Esophagus squamous epithelium (tissue), 5 donors: ENCODE results near the gene DMAP1. TPM values are rescaled to one million over a fixed set of nuclear protein-coding genes. Genes with fewer than 3 reads are reported as not detected.

Experiments
- DNase-seq: peaks from one replicate; lab custom pipeline; 2025; lab: John Stamatoyannopoulos, UW
- H3K27ac ChIP-seq, 4 donors: fragments of 200-600 bp; sonication (generic); one replicate each; pipeline ENCODE4 v1.5.1; 2016 to 2019; ENCODE audit warnings: mild to moderate bottlenecking in 1 of 4
- H3K27me3 ChIP-seq, 4 donors: fragments of 200-600 bp; sonication (generic); 1 replicate in 3 of 4; 2 replicates in 1 of 4; pipeline versions ENCODE4 v1.5.1 to v1.6.0; 2017 to 2021; ENCODE audit warnings: antibody characterized with exemption in 1 of 4
- H3K36me3 ChIP-seq, 3 donors: fragments of 200-600 bp; sonication (generic); one replicate each; pipeline ENCODE4 v1.5.1; 2016 to 2019
- H3K4me1 ChIP-seq, 3 donors: fragments of 200-600 bp; sonication (generic); one replicate each; pipeline ENCODE4 v1.5.1; 2017 to 2019
- H3K4me3 ChIP-seq, 4 donors: fragments of 200-600 bp; sonication (generic); 1 replicate in 3 of 4; 2 replicates in 1 of 4; pipeline ENCODE4 v1.5.1; 2016 to 2019; ENCODE audit warnings: mild to moderate bottlenecking in 2 of 4, moderate library complexity in 1 of 4
- H3K9me3 ChIP-seq, 3 donors: fragments of 200-600 bp; sonication (generic); one replicate each; pipeline ENCODE4 v1.5.1; 2016 to 2019
- CTCF ChIP-seq, 6 experiments: fragments of 450-650 bp in 4 of 6; fragments of 200-600 bp in 2 of 6; sonication (generic) in 2 of 6; IDR thresholded peaks; one replicate each; pipeline ENCODE4 v1.5.1; 2016 to 2019; ENCODE audit warnings: antibody characterized with exemption in 6 of 6, mild to moderate bottlenecking in 4 of 6, moderate library complexity in 4 of 6
- POLR2A ChIP-seq, 4 donors: fragments of 450-650 bp; IDR thresholded peaks; one replicate each; pipeline ENCODE4 v1.6.1; 2017; ENCODE audit warnings: antibody characterized with exemption in 4 of 4, mild to moderate bottlenecking in 4 of 4, moderate library complexity in 3 of 4
- WGBS, 2 donors: methylation state at CpG; one replicate each; pipeline ENCODE4 v1.1.5; 2018; 5-methylcytosine and 5-hydroxymethylcytosine counted together
- intact Hi-C: fragments of 100-400 bp; cut with DNase I; formaldehyde crosslinking; loops from one replicate; pipeline ENCODE4 v1.15.0; 2022
- small RNA-seq, 4 donors: library from RNA; depleted of rRNA; stranded (forward); fragments of <200 nt; gene quantifications; one replicate each; pipeline ENCODE3, GENCODE V24; 2016
- total RNA-seq, 4 donors: library from RNA; depleted of rRNA; stranded (reverse); fragments of >200 nt; gene quantifications; one replicate each; pipeline ENCODE4 v1.1.0, GENCODE V29; 2016
- donor health status: DM: yes; HTN: yes; CAD: no.

Gene DMAP1
- total RNA-seq, 4 donors from 2014 or later: 19.2 to 45.2 (median 22.0) TPM

DNA sequence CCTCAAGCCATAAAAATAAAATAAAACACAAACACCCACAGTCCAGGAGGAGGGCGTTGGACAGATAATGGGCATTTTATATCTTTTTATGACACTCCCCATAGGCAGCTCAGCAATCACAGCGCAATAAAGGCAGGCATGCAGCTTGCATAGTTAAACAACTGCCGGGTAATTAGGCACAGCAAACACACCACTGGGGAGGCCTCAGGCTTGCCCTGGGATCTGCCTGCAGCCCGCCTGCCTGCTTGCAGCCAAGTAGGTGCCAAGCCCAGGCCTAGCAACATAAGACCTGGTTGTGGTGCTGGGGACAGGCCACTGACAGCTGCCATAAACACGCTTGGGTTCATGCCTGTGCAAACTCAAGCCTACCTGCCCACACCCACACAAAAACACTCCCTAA lies 54.2 kb downstream of the DMAP1 start:
- Histone ChIP-seq H3K27ac (no peak overlapping the region), H3K4me1 (peaks cover under 1 to 12% (median 5%) of the 10 kb centered on the region in 3 donors), H3K36me3 (no peaks in the 10 kb centered on the region), H3K27me3 (no peaks in the 10 kb centered on the region), H3K4me3 (no peak overlapping the region), H3K9me3 (no peaks in the 10 kb centered on the region)
- no peak for DNase-seq
- intact Hi-C loops: no loop called here
- TF ChIP-seq POLR2A (IDR thresholded peaks at IDR 0.05) (no peak), CTCF (IDR thresholded peaks at IDR 0.05) (no peak)
- WGBS, 2 donors: 79 to 86% methylated on average over 1 to 4 of the region's 5 CpGs

GRCh38 chr1:44268054-44268453 lies 54.8 kb downstream of the DMAP1 start:
- TF ChIP-seq POLR2A (IDR thresholded peaks at IDR 0.05) (no peak), CTCF (IDR thresholded peaks at IDR 0.05) (no peak)
- 89 to 100% methylated on average over 1 of the region's 1 CpG for WGBS, 2 donors
- no peak overlapping the region for H3K27ac ChIP-seq
- H3K4me3 ChIP-seq: no peak overlapping the region
- H3K4me1 ChIP-seq: peaks cover 0 to 6% (median 5%) of the 10 kb centered on the region in 3 donors
- H3K9me3 ChIP-seq: no peaks in the 10 kb centered on the region
- H3K27me3 ChIP-seq: no peaks in the 10 kb centered on the region
- H3K36me3 ChIP-seq: no peaks in the 10 kb centered on the region
- DNase-seq: no peak
- intact Hi-C loops: no loop called here

Small RNA genes within 50 kb of the gene (small RNA-seq; reads per million reads assigned to genes)
- gene AL035417.1: 0 reads per million in 4 donors

Other genes starting within 250 kb of the DMAP1 start
- gene DPH2, start 243.5 kb upstream of the DMAP1 start, total RNA-seq: 10 to 100 TPM; 14.0 to 34.6 (median 27.7) TPM
- gene ATP6V0B, start 238.5 kb upstream of the DMAP1 start, total RNA-seq: 100 to 1,000 TPM in 3 of 4 donors, 10 to 100 TPM in 1; 70.1 to 169 (median 135) TPM
- gene B4GALT2, start 234.3 kb upstream of the DMAP1 start, total RNA-seq: 10 to 100 TPM; 38.9 to 59.3 (median 48.3) TPM
- gene CCDC24, start 221.9 kb upstream of the DMAP1 start, total RNA-seq: 1 to 10 TPM; 3.0 to 7.3 (median 4.7) TPM
- 10 to 100 TPM; 10.4 to 40.0 (median 23.2) TPM for gene SLC6A9, start 182.0 kb upstream of the DMAP1 start, total RNA-seq
- under 1 TPM in 1 of 4 donors, not detected in 3; 0.19 TPM for gene KLF17, start 94.7 kb upstream of the DMAP1 start, total RNA-seq
- not detected for gene KLF18, start 71.8 kb upstream of the DMAP1 start, total RNA-seq
- gene ERI3, start 141.8 kb downstream of the DMAP1 start, total RNA-seq: 10 to 100 TPM; 27.0 to 35.1 (median 31.8) TPM
- gene RNF220, start 191.8 kb downstream of the DMAP1 start, total RNA-seq: 100 to 1,000 TPM in 1 of 4 donors, 10 to 100 TPM in 3; 44.8 to 111 (median 60.3) TPM